Progenitor cell of endocrine pancreas (in vitro differentiated cells): ENCODE results near the gene UNC93B1. TPM values are rescaled to one million over a fixed set of nuclear protein-coding genes. Genes with fewer than 3 reads are reported as not detected.
A peak's percentile ranks its signal among the peaks of the same experiment; 100 is the strongest.

Source experiments
- DNase-seq: peaks from one replicate; pipeline ENCODE4 v3.0.0; 2021; ENCODE audit warnings: low spot score; ENCODE audit not compliant: unreplicated experiment
- H3K27ac Mint-ChIP-seq: 2 replicates; pipeline ENCODE4 v1.8.0; 2021; ENCODE audit warnings: mild to moderate bottlenecking, moderate library complexity, mixed read lengths
- H3K27me3 Mint-ChIP-seq: 2 replicates; pipeline ENCODE4 v1.8.0; 2021; ENCODE audit warnings: mixed read lengths
- H3K36me3 Mint-ChIP-seq: 2 replicates; pipeline ENCODE4 v1.8.0; 2022; ENCODE audit warnings: mixed read lengths; ENCODE audit not compliant: insufficient read depth
- H3K4me1 Mint-ChIP-seq: 2 replicates; pipeline ENCODE4 v1.8.0; 2021; ENCODE audit warnings: low read depth, mixed read lengths
- H3K4me3 Mint-ChIP-seq: 2 replicates; pipeline ENCODE4 v1.8.0; 2021; ENCODE audit warnings: low read depth, mild to moderate bottlenecking, moderate library complexity, mixed read lengths
- H3K9me3 Mint-ChIP-seq: 2 replicates; pipeline ENCODE4 v1.8.0; 2021; ENCODE audit warnings: low read depth, mixed read lengths
- total RNA-seq: library from RNA; stranded (reverse); gene quantifications from 2 replicates; pipeline ENCODE4 v1.2.1, GENCODE V29; 2021
- TF ChIP-seq, protein P1 (sequence below): fragments of 200-600 bp; sonication (generic); IDR thresholded peaks from one replicate; pipeline ENCODE4 v1.5.0; 2021; ENCODE audit warnings: antibody characterized with exemption, mild to moderate bottlenecking; ENCODE audit not compliant: unreplicated experiment

The UNC93B1 gene
- total RNA-seq, 1 donor from 2014 or later = 8.0 TPM

DNA sequence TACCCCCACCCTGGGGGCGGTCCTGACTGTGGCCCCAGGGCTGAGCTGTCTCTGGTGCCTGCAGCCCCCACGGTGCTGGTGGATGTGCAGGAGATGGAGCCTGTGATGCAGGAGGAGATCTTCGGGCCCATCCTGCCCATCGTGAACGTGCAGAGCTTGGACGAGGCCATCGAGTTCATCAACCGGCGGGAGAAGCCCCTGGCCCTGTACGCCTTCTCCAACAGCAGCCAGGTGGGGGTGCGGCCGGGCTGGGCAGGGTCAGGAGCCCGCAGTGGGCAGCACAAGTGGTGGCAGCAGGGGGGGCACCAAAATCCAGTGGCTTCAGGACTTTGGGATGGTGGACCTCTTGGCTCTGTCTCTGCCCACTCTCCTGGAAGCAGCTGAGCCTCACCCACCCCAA is 18.6 kb upstream of the UNC93B1 start:
- peaks cover 6% of the 10 kb centered on the region for H3K36me3 Mint-ChIP-seq
- peaks cover 10% of the 10 kb centered on the region for H3K4me1 Mint-ChIP-seq
- no peaks in the 10 kb centered on the region for H3K27me3 Mint-ChIP-seq
- DNase-seq = no peak
- H3K27ac Mint-ChIP-seq = no peak overlapping the region
- no peak overlapping the region for H3K4me3 Mint-ChIP-seq
- H3K9me3 Mint-ChIP-seq = no peaks in the 10 kb centered on the region
- TF ChIP-seq, protein P1, sequence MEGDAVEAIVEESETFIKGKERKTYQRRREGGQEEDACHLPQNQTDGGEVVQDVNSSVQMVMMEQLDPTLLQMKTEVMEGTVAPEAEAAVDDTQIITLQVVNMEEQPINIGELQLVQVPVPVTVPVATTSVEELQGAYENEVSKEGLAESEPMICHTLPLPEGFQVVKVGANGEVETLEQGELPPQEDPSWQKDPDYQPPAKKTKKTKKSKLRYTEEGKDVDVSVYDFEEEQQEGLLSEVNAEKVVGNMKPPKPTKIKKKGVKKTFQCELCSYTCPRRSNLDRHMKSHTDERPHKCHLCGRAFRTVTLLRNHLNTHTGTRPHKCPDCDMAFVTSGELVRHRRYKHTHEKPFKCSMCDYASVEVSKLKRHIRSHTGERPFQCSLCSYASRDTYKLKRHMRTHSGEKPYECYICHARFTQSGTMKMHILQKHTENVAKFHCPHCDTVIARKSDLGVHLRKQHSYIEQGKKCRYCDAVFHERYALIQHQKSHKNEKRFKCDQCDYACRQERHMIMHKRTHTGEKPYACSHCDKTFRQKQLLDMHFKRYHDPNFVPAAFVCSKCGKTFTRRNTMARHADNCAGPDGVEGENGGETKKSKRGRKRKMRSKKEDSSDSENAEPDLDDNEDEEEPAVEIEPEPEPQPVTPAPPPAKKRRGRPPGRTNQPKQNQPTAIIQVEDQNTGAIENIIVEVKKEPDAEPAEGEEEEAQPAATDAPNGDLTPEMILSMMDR = no peak

DNA sequence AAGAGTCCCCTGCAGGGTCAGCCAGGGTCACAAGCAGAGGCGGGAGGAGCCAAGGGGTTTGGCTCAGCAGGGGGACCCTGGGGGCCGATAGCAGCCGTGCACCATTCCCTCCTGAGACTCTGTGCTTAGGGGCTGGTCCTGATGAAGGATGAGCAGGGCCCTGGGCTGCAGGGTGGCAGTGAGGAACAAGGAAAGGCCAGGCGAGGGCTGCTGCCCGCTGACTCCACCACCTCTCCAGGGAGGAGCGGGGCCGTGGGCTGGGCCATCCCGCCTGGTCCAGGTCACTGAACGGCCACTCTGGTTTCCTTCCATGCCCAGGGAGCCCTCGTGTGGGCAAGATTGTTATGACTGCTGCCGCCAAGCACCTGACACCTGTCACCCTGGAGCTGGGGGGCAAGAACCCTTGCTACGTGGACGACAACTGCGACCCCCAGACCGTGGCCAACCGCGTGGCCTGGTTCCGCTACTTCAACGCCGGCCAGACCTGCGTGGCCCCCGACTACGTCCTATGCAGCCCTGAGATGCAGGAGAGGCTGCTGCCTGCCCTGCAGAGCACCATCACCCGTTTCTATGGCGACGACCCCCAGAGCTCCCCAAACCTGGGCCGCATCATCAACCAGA is 17.4 kb upstream of the UNC93B1 start:
- Mint-ChIP-seq H3K36me3 (peaks cover 6% of the 10 kb centered on the region), H3K4me1 (peaks cover 16% of the 10 kb centered on the region), H3K27ac (peak overlapping the region; percentile 8), H3K4me3 (no peak overlapping the region), H3K27me3 (no peaks in the 10 kb centered on the region), H3K9me3 (no peaks in the 10 kb centered on the region)
- DNase-seq = no peak
- TF ChIP-seq, protein P1 = peak; percentile 44

DNA sequence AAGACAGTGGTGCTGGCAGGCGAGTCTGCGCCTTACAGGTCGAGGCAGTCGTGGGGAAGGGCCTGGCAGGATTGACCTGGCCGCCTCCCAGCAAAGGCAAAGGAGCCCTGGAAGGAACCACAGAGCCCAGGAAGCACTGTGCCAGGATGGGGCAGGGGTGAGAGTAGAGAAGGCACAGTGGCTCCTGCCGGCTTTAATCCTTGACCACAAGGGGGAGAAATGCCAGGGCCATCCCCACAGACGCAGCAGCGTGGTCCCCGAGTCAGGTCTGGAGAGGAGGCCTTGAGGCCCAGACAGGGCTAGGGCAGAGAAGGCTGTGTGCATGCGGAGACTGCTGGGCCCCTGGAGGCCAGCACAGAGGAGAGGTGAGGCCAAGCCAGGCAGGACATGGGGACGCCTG is 16.7 kb upstream of the UNC93B1 start:
- Mint-ChIP-seq H3K4me1 (peaks cover 16% of the 10 kb centered on the region), H3K9me3 (no peaks in the 10 kb centered on the region), H3K27me3 (no peaks in the 10 kb centered on the region), H3K36me3 (peaks cover 6% of the 10 kb centered on the region), H3K27ac (peak overlapping the region; percentile 8), H3K4me3 (no peak overlapping the region)
- no peak for DNase-seq
- TF ChIP-seq, protein P1 = no peak

DNA sequence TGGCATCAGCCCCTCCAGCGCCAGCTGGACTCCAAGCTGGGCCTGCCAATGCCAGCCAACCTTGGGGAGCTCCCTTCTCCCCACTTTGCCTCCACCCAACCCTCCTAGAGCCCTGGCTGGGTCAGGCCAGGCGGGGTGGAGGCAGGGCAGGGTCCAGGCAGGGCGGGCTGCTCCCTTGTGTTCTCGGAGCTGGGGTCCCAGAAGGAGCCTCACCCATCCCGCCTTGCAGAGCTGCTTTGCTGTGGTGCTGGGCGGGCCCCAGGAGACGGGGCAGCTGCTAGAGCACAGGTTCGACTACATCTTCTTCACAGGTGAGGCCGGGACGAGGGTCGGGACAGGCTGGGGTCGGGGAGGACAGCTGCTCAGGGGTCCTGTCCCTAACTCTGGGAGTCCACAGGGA is 15.6 kb upstream of the UNC93B1 start:
- H3K36me3 Mint-ChIP-seq = peaks cover 2% of the 10 kb centered on the region
- DNase-seq = no peak
- H3K4me1 Mint-ChIP-seq = peaks cover 16% of the 10 kb centered on the region
- TF ChIP-seq, protein P1 = no peak
- H3K4me3 Mint-ChIP-seq = no peak overlapping the region
- H3K9me3 Mint-ChIP-seq = no peaks in the 10 kb centered on the region
- no peaks in the 10 kb centered on the region for H3K27me3 Mint-ChIP-seq
- peak overlapping the region; percentile 78 for H3K27ac Mint-ChIP-seq

DNA sequence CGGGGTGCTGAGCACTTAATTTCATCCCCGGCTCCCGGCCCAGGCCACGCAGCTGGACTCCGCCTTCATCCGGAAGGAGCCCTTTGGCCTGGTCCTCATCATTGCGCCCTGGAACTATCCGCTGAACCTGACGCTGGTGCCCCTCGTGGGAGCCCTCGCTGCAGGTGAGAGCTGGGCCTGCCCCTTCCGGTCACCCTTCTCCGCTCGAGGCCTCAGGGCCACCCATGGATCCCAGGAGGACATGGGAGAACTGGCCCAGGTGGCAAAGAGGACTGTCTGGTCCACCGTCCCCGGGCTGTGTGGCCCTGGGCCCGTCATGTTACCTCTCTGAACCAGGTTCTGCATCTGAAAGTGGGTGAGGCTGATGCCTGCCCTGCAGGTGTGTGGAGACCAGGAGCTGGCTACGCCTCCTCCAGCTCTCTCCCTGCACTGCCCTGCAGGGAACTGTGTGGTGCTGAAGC is 14.9 kb upstream of the UNC93B1 start:
- H3K9me3 Mint-ChIP-seq = no peaks in the 10 kb centered on the region
- peaks cover 16% of the 10 kb centered on the region for H3K4me1 Mint-ChIP-seq
- DNase-seq = no peak
- no peak overlapping the region for H3K4me3 Mint-ChIP-seq
- TF ChIP-seq, protein P1 = no peak
- H3K27me3 Mint-ChIP-seq = no peaks in the 10 kb centered on the region
- H3K27ac Mint-ChIP-seq = no peak overlapping the region
- no peaks in the 10 kb centered on the region for H3K36me3 Mint-ChIP-seq
